ENCODE results near the gene SMARCD1.

The SMARCD1 gene

GRCh38 chr12:50104417-50105366, 19.6 kb downstream of the SMARCD1 start:
- no peak for DNase-seq

GRCh38 chr12:50105913-50106450, 20.8 kb downstream of the SMARCD1 start:
- DNase-seq = no peak

- no peak for DNase-seq
Observed at GRCh38 chr12:50106907-50107306, 21.8 kb downstream of the SMARCD1 start.

- DNase-seq = no peak
Observed at GRCh38 chr12:50107416-50108268, 22.5 kb downstream of the SMARCD1 start.

GRCh38 chr12:50109319-50109718, 24.2 kb downstream of the SMARCD1 start:
- no peak for DNase-seq

- no peak for DNase-seq
Observed at GRCh38 chr12:50110127-50110761, 25.1 kb downstream of the SMARCD1 start.

- no peak for DNase-seq
Observed at GRCh38 chr12:50110762-50111351, 25.7 kb downstream of the SMARCD1 start.

GRCh38 chr12:50111395-50111692, 26.2 kb downstream of the SMARCD1 start:
- no peak for DNase-seq

- peak; percentile 99 for DNase-seq
Observed at GRCh38 chr12:50111693-50112455, 26.7 kb downstream of the SMARCD1 start, which contains the start of gene COX14. Gene COX14 (plus strand): TSS chr12:50112236. CDS start chr12:50120044, 7,808 bp downstream.

GRCh38 chr12:50112456-50113218, 27.5 kb downstream of the SMARCD1 start:
- no peak for DNase-seq

- no peak for DNase-seq
Observed at GRCh38 chr12:50117057-50117622, 32.0 kb downstream of the SMARCD1 start.

- DNase-seq = no peak
Observed at GRCh38 chr12:50119387-50119786, 34.2 kb downstream of the SMARCD1 start.

- DNase-seq = no peak
Observed at GRCh38 chr12:50120521-50120920, 35.4 kb downstream of the SMARCD1 start.

GRCh38 chr12:50120953-50121352, 35.8 kb downstream of the SMARCD1 start:
- DNase-seq = no peak

GRCh38 chr12:50121641-50122040, 36.5 kb downstream of the SMARCD1 start:
- no peak for DNase-seq

- no peak for DNase-seq
Observed at GRCh38 chr12:50123203-50123602, 38.1 kb downstream of the SMARCD1 start.

- DNase-seq = no peak
Observed at GRCh38 chr12:50127546-50127945, 42.4 kb downstream of the SMARCD1 start.

- DNase-seq = no peak
Observed at GRCh38 chr12:50129290-50129689, 44.1 kb downstream of the SMARCD1 start.

- no peak for DNase-seq
Observed at GRCh38 chr12:50132505-50133135, 47.5 kb downstream of the SMARCD1 start.

GRCh38 chr12:50142993-50143392, 57.9 kb downstream of the SMARCD1 start:
- no peak for DNase-seq
